CD4-positive, alpha-beta T cell treated with Interleukin-4 for 4 hours (primary cell): ENCODE results near the gene KPNA6.
"Not testable (repeated sequence)": the region's sequence is repeated elsewhere in the genome, so short reads cannot be mapped to it uniquely, and the experiment has no call there.

ENCODE experiments used
- DNase-seq: peaks from one replicate; pipeline ENCODE4 v3.0.0-alpha.2; 2020

Gene KPNA6

DNA sequence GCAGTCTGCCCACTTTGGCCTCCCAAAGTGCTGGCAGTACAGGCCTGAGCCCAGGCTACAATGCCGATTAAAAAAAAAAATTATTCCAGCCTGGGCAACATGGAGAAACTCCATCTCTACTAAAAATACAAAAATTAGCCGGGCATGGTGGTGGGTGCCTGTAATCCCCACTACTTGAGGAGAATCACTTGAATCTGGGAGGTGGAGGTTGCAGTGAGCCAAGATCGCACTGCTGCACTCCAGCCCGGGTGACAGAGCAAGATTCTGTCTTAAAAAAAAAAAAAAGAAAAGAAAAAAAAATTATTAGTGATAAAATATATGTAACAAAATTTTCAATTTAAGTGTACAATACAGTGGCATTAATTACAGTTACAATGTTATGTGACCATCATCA is 35.4 kb downstream of the KPNA6 start:
- DNase-seq, result not testable (repeated sequence)

DNA sequence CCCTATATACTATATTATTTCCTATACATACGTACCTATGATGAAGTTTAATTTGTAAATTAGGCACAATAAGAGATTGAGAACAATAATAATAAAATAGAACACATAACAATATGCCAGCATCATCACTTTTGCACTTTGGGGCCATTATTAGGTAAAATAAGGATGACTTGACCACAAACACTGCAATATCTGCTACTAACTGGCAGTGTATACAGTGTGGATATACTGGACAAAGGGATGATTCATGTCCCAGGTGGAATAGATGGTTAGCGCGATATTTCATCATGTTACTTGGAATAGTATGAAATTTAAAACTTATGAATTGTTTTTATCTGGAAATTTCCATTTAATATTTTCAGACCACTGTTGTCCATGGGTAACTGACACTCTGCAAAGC is 36.2 kb downstream of the KPNA6 start:
- no peak for DNase-seq

DNA sequence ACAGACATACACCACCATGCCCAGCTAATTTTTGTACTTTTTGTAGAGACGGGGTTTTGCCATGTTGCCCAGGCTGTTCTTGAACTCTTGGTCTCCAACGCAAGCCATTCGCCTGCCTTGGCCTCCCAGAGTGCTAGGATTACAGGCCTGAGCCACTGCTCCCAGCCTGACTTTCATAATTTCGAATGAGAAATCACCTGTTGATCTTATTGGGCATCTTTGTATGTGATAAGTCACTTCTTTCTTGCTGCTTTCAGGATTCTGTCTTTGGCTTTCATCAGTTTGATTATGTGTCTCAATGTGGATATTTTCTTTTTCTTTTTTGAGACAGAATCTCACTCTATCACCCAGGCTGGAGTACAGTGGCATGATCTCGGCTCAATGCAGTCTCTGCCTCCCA is 39.9 kb downstream of the KPNA6 start:
- DNase-seq, result not testable (repeated sequence)

DNA sequence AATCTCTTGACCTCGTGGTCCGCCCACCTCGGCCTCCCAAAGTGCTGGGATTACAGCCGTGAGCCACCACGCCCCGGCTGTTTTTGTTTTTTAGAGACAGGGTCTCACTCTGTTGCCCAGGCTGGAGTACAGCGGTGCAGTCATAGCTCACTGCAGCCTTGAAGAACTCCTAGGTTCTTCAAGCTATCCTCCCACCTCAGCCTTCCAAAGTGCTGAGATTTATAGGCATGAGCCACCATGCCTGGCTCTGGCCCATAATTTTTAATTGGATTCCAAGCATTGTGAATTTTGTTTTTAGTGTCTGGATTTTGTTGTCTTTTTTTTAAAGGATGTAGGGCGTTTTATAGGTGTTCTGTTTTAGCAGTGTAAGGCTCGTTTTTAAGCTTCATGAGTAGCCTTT is 43.0 kb downstream of the KPNA6 start:
- DNase-seq, result no peak

DNA sequence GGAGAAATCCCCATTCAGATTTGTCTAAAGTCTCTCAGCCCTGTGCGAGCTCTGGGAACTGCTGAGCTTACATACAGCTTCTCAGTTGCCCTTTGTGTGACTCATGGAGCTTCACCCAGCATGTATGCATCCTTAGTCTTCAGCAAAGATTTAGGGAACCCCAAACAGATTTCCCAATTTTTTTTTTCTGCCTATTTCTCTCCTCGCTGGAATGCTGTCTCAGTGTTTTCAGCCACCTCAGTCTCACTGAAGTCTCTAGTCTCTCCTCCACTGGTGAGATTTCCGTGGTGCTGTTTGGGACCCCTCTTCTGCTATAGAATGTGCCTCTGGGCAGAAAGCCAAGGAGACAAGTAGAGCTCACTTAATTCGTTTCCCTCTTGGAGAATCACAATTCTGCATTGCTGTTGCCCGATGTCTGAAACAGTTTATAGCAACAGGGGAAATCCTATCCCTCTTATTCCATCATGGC is 43.5 kb downstream of the KPNA6 start:
- DNase-seq, result no peak

DNA sequence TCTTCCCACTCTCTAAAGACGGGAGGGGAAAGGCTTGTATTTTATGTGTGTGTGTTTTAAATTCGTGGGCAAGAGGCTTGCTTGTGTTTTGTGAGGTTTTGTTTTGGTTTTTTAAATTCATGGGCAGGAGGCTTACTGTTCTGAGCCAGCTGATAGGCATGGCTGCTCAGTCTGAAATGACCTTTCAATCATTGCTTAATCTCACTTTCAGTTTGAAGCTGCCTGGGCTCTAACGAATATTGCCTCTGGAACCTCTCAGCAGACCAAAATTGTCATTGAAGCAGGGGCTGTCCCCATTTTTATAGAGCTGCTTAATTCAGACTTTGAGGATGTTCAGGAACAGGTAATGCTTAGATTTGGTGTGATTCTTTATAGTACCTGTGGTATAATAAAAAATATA is 51.3 kb downstream of the KPNA6 start:
- DNase-seq, result no peak

DNA sequence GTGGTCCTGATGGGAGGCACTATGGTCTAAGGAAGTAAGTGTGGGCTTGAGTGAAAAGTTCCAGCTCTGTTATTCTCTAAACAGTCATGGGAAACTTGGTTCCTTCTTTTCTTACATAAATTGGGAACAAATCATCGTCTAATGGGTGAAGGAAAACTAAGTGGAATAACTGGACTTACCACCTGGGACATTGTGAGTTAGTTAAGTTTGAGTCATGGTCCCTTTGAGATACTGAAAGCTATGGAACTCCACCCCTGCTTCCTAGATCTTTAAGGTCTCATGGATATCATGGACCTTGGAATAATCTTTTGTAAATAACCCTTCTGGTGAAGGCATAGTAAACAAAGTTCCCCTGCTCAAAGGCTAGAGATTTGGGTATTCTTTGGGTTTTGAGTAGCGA is 55.5 kb downstream of the KPNA6 start:
- DNase-seq, result no peak

DNA sequence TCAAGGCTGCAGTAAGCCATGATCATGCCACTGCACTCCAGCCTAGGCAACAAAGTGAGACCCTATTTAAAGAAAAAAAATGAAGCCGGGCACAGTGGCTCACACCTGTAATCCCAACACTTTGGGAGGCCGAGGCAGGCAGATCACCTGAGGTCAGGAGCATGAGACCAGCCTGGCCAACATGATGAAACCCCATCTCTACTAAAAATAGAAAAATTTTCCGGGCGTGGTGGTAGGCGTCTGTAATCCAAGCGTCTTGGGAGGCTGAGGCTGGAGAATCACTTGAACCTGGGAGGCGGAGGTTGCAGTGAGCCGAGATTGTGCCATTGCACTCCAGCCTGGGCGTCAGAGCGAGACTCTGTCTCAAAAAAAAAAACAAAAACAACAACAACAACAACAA is 57.8 kb downstream of the KPNA6 start:
- not testable (repeated sequence) for DNase-seq

DNA sequence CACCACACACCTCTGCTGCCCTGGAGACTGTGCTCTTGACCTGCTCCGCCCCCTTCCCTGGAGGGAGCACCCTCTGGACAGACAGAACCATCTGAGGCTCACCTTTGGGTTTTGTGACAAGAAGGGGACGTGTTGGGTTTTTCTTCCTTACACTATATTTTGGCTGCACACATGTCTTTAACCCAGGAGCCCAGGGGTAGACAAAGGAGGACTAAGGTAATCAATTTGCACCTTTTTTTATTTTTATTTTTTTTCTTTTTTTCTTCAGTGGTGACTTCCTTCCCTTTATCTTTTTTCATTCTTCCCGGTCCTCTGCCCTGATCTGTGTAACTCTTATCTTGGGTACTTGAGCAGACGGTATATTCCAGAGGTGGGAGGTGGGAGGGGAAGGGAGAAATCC is 63.1 kb downstream of the KPNA6 start:
- no peak for DNase-seq

DNA sequence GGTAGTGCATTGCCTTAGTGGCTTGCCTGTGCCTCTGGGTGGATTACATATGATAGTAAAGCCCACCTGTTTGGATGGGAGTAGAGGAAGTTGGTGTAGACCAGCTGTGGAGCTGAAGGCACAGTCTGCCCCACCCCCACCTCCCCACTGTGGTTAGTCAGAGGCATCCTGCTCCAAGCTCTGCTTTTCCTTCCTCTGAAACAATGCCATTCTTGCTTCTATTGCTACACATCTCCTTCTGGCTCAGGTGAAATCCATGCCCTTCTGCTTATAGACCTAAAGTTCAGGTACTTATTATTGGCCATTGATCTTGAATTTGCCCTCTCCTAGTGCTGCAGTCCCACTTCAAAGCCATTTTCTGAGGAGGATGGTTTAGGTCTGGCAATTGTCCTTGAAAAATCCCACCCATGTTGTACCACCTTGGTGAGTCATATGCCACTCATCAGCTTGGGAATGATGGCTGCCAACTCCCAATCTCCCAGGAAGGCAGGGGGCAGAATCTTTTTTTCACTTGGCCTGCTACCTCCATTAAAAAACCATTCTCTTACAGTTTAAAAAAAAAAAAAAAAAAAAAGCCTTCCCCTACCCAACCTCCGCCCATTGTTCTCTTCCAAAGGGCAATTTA is 64.9 kb downstream of the KPNA6 start:
- DNase-seq, result no peak

DNA sequence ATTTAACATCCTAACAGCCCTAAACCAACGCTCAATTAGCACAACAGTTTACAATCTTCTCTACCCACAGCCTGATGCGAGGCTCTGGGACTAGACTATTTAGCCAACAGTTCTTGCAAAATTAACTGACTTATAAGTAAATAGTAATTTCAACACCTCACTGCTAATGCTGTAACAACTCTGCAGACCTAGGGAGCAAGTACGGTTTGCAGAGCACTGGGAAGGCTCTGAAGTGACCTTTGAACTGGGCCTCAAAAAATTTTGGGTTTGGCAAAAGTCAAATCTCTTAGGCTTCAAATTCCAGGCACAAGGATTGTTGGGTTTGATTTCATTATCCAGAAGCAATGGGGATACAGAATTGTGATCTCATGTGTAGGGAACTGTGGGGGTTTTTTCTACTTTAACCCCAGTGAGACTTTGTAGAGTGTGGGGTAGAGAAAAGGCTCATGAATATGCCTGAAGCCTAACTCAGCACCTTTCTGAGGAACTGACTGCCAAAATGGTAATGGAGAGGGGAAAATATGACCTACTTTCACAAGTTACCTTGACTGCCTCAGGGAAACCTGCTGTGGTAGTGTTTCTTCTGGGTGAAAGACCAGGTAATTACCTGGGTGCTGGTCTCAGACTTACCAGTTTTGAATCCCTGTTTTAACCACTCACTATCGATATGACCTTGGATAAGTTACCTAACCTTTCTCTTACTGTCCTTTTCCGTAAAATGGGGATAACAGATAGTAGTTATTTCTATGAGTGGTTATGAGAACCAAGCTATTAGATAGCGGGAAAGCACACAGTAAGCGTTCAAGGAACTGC is 70.7 kb downstream of the KPNA6 start:
- no peak for DNase-seq

DNA sequence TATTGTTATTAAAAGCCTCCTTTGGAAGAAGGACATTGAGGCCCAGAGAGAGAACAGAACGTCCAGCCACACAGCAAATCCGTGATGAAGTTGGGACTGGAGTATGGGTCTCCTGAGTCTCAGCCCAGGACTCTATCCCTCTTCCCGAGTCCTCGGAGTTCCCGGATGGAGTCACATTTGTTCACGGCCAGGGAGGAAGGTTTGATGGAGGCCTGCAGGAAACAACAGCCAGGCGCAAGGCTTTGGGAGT is 71.3 kb downstream of the KPNA6 start:
- no peak for DNase-seq

DNA sequence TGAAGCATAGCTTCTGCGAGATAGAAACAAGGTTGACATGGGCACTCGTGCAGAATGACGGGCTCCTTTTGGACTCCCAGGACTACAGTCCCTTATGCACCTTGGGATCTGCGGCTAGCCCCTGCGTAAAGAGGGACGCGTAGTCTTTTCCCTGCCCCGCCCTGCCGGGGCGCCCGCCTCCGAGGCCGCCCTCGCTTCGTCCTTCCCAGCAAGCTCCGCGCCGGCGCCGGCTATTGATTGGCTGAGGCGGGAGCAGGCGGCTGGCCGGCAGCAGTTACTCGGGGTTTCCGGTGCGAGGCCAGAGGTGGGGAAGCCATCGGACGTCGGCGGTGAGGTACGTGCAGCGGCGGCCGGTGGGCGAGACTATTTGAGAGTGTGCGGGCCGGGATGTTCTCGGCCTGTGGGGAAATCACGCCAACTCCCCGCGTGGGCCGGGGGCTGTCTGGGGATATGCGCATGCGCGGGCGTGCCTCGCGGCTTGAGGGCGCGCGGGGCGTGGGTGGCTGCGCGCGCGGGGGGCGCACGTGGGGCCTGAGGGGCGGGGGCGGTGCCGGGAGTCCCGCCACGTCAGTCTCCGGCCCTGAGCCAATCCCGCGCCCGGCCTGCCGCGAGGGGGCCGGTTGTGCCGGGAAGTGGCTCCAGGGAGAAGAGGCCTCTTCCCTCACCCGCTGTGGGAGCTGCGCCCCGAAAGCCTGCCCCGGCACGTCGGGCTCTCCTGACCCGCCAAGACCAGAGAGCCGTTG is 71.8 kb downstream of the KPNA6 start, which contains the start of gene TXLNA:
TSS of gene TXLNA (plus strand) at position 233 of the 743 bp plus-strand sequence. CDS start 671 bp downstream, outside the sequence.
- peak; percentile 87 for DNase-seq

DNA sequence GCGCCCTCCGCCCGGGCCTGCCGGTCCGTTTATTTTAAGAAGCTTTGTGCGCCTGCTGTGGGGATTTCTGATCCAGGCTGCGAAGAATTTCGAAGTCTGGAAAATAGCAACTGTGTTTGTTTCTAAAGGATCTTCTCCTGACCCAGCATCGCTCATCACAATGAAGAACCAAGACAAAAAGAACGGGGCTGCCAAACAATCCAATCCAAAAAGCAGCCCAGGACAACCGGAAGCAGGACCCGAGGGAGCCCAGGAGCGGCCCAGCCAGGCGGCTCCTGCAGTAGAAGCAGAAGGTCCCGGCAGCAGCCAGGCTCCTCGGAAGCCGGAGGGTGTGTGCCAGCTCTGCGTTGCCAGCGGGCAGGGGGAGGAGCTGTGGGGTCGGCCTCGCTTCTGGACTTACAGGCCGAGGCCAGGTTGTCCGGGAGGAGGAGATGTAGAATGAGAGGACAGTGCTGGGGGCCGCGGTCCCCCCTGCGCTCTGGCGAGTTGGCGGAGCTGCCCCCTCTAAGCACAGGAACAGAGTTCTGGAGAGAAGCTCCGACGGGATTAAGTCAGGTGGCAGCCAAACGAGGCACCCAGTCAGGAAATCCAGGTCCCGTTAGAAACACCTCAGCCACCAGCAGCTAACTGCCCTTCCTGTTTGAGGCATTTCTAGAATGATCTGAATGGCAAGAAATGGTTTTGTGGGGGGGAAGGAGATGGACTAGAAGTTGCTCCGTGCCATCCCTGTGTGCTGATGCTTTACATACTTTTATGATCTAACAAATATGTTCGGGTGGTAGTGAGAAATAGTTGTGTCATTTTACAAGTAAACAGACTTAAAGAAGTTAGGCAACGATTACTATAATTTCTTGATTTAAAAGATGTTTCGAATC is 72.6 kb downstream of the KPNA6 start:
- DNase-seq, result peak; percentile 18

DNA sequence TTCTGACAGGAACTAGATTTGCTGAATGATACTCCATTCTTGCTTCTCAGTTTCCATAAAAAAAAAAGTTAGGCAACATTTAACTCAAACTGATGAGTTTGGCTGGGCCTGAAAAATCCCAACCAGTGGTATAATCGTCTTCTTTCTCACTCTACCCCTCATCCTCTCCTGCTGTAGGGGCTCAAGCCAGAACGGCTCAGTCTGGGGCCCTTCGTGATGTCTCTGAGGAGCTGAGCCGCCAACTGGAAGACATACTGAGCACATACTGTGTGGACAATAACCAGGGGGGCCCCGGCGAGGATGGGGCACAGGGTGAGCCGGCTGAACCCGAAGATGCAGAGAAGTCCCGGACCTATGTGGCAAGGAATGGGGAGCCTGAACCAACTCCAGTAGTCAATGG is 73.2 kb downstream of the KPNA6 start:
- DNase-seq, result no peak

DNA sequence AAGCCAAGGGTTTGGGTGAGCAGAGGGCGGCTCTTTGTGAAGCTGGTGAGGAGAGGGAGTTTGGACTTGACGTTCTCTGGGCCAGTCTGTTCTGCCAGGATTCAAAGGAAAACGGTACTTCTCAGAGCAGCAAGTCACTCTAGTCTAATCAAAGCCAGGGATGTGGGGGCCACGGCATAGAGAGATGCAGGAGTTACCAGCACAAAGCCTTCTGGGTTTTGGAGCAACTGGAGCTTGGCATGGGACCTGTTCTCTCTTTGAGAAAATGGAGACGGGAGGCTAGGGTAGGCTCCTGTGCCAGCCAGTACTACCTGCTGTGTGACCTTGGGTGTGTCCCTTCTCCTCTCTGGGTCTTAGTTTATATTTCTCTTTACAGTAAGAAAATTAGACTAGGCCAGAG is 73.7 kb downstream of the KPNA6 start:
- DNase-seq, result no peak

DNA sequence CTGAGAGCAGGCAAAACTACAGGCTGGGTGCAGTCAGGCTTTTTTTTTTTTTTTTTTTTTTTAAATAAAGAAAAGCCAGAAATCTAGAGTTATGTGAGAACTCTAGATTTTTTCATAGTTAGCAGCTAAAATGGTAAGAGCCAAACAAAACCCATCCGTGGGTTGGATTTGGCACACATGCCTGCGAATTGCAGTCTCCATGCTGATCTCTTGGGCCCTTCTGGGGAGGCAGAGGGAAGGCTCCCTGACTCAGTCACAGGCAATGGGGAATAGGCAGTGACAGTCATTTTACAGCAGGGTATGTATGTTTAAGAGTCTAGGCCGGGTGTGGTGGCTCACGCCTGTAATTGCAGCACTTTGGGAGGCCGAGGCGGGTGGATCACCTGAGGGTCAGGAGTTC is 74.2 kb downstream of the KPNA6 start:
- no peak for DNase-seq

DNA sequence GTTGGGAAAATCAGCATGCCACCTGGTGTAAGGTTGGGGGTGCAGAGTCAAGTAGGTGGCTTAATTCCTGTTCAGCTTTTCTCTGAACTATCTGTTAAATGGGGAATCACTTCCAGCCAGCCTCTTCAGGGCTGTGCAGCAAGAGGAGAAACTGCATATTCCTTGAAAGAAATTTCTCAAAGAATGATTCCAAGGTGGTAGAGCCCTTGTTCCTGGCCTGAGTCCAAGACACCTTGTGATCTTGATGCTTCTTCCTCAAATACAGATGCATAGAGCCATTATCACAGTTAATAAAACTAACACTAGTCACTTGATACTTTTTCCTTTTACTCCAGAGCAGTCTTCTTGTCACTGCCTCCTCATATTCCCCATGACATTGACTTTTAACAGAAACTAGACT is 76.8 kb downstream of the KPNA6 start:
- no peak for DNase-seq

DNA sequence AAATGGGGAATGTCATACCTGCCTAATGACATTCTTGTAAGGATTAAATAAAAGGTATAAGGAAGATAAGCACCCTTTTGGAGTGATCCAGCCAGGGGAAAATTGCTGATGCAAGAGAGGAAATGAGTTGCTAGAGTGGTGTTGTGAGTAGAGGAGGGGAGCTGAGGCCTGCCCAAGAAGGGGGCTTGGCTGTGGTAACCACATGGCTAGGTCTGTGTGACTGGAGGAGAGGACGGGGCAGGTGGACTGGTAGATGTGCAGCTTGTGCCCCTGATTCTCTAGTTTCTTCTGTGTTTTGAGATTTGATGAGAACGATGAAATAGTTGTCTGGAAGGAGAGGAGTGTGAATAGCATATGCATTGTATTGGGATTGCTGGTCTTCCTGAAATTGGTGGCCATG is 78.2 kb downstream of the KPNA6 start:
- no peak for DNase-seq

DNA sequence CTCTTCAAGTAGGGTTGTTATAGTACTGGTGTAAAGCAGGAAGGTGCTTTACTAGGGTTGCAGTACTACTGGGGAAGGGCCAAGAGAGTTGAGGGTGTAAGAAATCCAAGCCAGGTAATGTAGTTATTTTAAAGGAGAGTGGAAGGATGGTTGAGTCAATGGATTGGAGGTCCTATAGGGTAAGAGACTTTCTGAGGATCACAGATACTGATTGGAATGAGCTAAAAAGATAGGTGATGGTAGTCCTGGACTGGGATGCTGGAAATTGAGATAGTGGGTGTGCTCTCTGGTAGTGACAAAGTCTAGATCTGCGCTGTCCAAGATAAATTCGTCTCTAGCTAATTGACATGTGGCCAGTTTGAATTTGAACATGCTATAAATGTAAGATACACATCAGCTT is 78.6 kb downstream of the KPNA6 start:
- DNase-seq, result no peak

DNA sequence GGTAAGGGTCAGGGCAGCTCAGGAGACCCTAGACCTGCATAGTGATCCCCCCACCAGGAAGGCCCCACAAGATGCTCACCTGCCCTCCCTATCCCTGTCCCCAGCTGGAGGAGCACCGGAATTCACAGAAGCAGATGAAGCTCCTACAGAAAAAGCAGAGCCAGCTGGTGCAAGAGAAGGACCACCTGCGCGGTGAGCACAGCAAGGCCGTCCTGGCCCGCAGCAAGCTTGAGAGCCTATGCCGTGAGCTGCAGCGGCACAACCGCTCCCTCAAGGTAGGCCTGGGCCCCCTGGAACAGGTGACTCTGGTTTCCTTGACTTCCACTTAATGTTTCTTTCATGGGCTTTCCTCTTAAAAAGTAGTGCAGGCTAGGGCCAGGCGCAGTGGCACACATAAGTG is 80.0 kb downstream of the KPNA6 start:
- DNase-seq, result no peak

DNA sequence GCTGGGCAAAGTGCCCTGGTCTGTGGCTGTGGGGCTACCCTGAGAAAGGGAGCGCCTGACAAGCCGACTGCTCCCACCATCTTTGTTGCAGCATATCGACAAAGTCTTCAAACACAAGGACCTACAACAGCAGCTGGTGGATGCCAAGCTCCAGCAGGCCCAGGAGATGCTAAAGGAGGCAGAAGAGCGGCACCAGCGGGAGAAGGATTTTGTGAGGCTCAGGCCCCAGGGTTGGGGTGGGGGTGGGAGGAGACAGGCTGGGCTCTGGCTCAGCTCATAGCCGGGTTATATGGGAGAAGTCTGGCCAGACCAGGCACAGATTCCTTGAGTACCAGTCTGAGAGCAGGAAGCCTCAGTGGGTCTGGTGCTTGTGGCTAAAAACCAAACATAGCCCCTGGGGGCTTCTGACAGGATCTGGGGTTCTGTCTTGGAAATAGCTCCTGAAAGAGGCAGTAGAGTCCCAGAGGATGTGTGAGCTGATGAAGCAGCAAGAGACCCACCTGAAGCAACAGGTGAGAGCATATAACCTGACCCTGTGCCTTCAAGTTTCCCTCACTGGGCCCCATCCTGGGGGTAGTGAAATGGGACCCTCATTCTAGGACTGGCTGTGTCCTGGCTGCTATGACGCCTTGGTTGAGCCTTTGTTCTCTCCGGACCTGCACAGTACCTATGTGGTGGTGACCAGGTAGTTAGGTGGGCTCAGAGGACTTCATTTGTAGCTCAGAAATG is 84.5 kb downstream of the KPNA6 start:
- DNase-seq, result no peak
